IPS-20b (cell line): ENCODE data around the gene IFT43.
"Not testable (repeated sequence)": the region's sequence is repeated elsewhere in the genome, so short reads cannot be mapped to it uniquely, and the experiment has no call there.

Experiments
- H3K27ac ChIP-seq: one replicate; pipeline ENCODE4 v1.5.1; 2013; ENCODE audit warnings: low read length
- H3K27me3 ChIP-seq: 2 replicates; pipeline ENCODE4 v1.6.1; 2013; ENCODE audit warnings: mild to moderate bottlenecking, low read length, inconsistent platforms; ENCODE audit not compliant: insufficient read depth
- H3K36me3 ChIP-seq: 2 replicates; pipeline ENCODE4 v1.6.1; 2013; ENCODE audit warnings: low read depth, mild to moderate bottlenecking, inconsistent platforms, low read length, moderate library complexity; ENCODE audit not compliant: insufficient read depth
- H3K4me1 ChIP-seq: 2 replicates; pipeline ENCODE4 v1.6.1; 2013; ENCODE audit warnings: mild to moderate bottlenecking, control low read depth, inconsistent platforms, low read length, moderate library complexity; ENCODE audit not compliant: insufficient read depth
- H3K4me3 ChIP-seq: 2 replicates; pipeline ENCODE4 v1.5.1; 2013; ENCODE audit warnings: mild to moderate bottlenecking, low read length, inconsistent platforms
- H3K9ac ChIP-seq: 2 replicates; pipeline ENCODE4 v1.6.1; 2013; ENCODE audit warnings: low read depth, mild to moderate bottlenecking, inconsistent platforms, low read length, moderate library complexity
- H3K9me3 ChIP-seq: 2 replicates; pipeline ENCODE4 v1.6.1; 2013; ENCODE audit warnings: mild to moderate bottlenecking, low read depth, low read length, inconsistent platforms; ENCODE audit not compliant: insufficient read depth

IFT43 gene

GRCh38 chr14:75996488-75996887 is 10.9 kb downstream of the IFT43 start:
- Histone ChIP-seq H3K36me3 (peaks cover 48% of the 10 kb centered on the region), H3K4me1 (no peaks in the 10 kb centered on the region), H3K9ac (no peak overlapping the region), H3K27ac (no peak overlapping the region), H3K9me3 (no peaks in the 10 kb centered on the region), H3K27me3 (no peaks in the 10 kb centered on the region), H3K4me3 (no peak overlapping the region)

GRCh38 chr14:75999511-76000190 is 14.1 kb downstream of the IFT43 start:
- no peaks in the 10 kb centered on the region for H3K27me3 ChIP-seq
- H3K4me1 ChIP-seq = no peaks in the 10 kb centered on the region
- peaks cover 4% of the 10 kb centered on the region; the same call in 1 of the 2 replicates for H3K9me3 ChIP-seq
- H3K27ac ChIP-seq = no peak overlapping the region
- H3K36me3 ChIP-seq = peaks cover 42% of the 10 kb centered on the region
- H3K9ac ChIP-seq = no peak overlapping the region
- no peak overlapping the region for H3K4me3 ChIP-seq

GRCh38 chr14:76002383-76002782 is 16.8 kb downstream of the IFT43 start:
- Histone ChIP-seq H3K9ac (no peak overlapping the region), H3K4me3 (no peak overlapping the region), H3K27me3 (no peaks in the 10 kb centered on the region), H3K4me1 (no peaks in the 10 kb centered on the region), H3K27ac (no peak overlapping the region), H3K9me3 (peaks cover 10% of the 10 kb centered on the region; the same call in 1 of the 2 replicates), H3K36me3 (peaks cover 40% of the 10 kb centered on the region)

GRCh38 chr14:76006253-76006652 is 20.7 kb downstream of the IFT43 start:
- no peaks in the 10 kb centered on the region for H3K27me3 ChIP-seq
- peaks cover 30% of the 10 kb centered on the region for H3K36me3 ChIP-seq
- no peak overlapping the region for H3K4me3 ChIP-seq
- H3K9ac ChIP-seq = no peak overlapping the region
- no peak overlapping the region for H3K27ac ChIP-seq
- peaks cover 10% of the 10 kb centered on the region; the same call in 1 of the 2 replicates for H3K9me3 ChIP-seq
- H3K4me1 ChIP-seq = no peaks in the 10 kb centered on the region

- no peak overlapping the region for H3K4me3 ChIP-seq
- H3K4me1 ChIP-seq = peaks cover 3% of the 10 kb centered on the region
- no peaks in the 10 kb centered on the region for H3K27me3 ChIP-seq
- H3K27ac ChIP-seq = no peak overlapping the region
- H3K9me3 ChIP-seq = peaks cover 10% of the 10 kb centered on the region; the same call in 1 of the 2 replicates
- peaks cover 25% of the 10 kb centered on the region; the same call in 1 of the 2 replicates for H3K36me3 ChIP-seq
- H3K9ac ChIP-seq = no peak overlapping the region
Observed at GRCh38 chr14:76007379-76007778, 21.8 kb downstream of the IFT43 start.

- Histone ChIP-seq H3K27ac (no peak overlapping the region), H3K36me3 (peaks cover 25% of the 10 kb centered on the region; the same call in 1 of the 2 replicates), H3K4me3 (no peak overlapping the region), H3K9ac (no peak overlapping the region), H3K4me1 (peaks cover 3% of the 10 kb centered on the region), H3K9me3 (peaks cover 10% of the 10 kb centered on the region; the same call in 1 of the 2 replicates), H3K27me3 (no peaks in the 10 kb centered on the region)
Observed at GRCh38 chr14:76007852-76008251, 22.3 kb downstream of the IFT43 start.

GRCh38 chr14:76009627-76010026 is 24.1 kb downstream of the IFT43 start:
- not testable (repeated sequence) for H3K27me3 ChIP-seq, H3K27ac ChIP-seq, H3K9ac ChIP-seq, H3K4me3 ChIP-seq, H3K4me1 ChIP-seq, H3K9me3 ChIP-seq
- H3K36me3 ChIP-seq = peaks cover 21% of the 10 kb centered on the region; the same call in 1 of the 2 replicates

- H3K36me3 ChIP-seq = 0 out of 2 replicates have a peak, but pooled peaks cover 4% of the 10 kb centered on the region
- H3K27me3 ChIP-seq = no peaks in the 10 kb centered on the region
- no peak overlapping the region for H3K27ac ChIP-seq
- no peak overlapping the region for H3K9ac ChIP-seq
- no peaks in the 10 kb centered on the region for H3K9me3 ChIP-seq
- no peak overlapping the region for H3K4me3 ChIP-seq
- peaks cover 3% of the 10 kb centered on the region for H3K4me1 ChIP-seq
Observed at GRCh38 chr14:76011930-76012329, 26.4 kb downstream of the IFT43 start.

- Histone ChIP-seq H3K9ac (no peak overlapping the region), H3K27me3 (no peaks in the 10 kb centered on the region), H3K36me3 (0 out of 2 replicates have a peak, but pooled peaks cover 4% of the 10 kb centered on the region), H3K9me3 (no peaks in the 10 kb centered on the region), H3K27ac (no peak overlapping the region), H3K4me1 (peaks cover 3% of the 10 kb centered on the region), H3K4me3 (no peak overlapping the region)
Observed at GRCh38 chr14:76012354-76012753, 26.8 kb downstream of the IFT43 start.

- H3K9me3 ChIP-seq = no peaks in the 10 kb centered on the region
- H3K36me3 ChIP-seq = no peaks in the 10 kb centered on the region
- H3K9ac ChIP-seq = no peak overlapping the region
- no peak overlapping the region for H3K4me3 ChIP-seq
- no peak overlapping the region for H3K27ac ChIP-seq
- no peaks in the 10 kb centered on the region for H3K27me3 ChIP-seq
- H3K4me1 ChIP-seq = peaks cover 3% of the 10 kb centered on the region
Observed at GRCh38 chr14:76015191-76015590, 29.6 kb downstream of the IFT43 start.

GRCh38 chr14:76015668-76016067 is 30.1 kb downstream of the IFT43 start:
- Histone ChIP-seq H3K27me3 (no peaks in the 10 kb centered on the region), H3K27ac (no peak overlapping the region), H3K9me3 (no peaks in the 10 kb centered on the region), H3K4me3 (no peak overlapping the region), H3K36me3 (no peaks in the 10 kb centered on the region), H3K4me1 (peaks cover 3% of the 10 kb centered on the region), H3K9ac (no peak overlapping the region)

- Histone ChIP-seq H3K36me3 (no peaks in the 10 kb centered on the region), H3K9ac (no peak overlapping the region)
Observed at GRCh38 chr14:76019676-76020075, 34.1 kb downstream of the IFT43 start.

More at GRCh38 chr14:76019676-76020075, 34.1 kb downstream of the IFT43 start:
- no peak overlapping the region for H3K4me3 ChIP-seq
- peaks cover 13% of the 10 kb centered on the region for H3K4me1 ChIP-seq
- no peak overlapping the region for H3K27ac ChIP-seq
- H3K27me3 ChIP-seq = no peaks in the 10 kb centered on the region
- no peaks in the 10 kb centered on the region for H3K9me3 ChIP-seq
